ENCODE results near the gene SGTB. TPM values are rescaled to one million over a fixed set of nuclear protein-coding genes. Genes with fewer than 3 reads are reported as not detected.
"Not testable (repeated sequence)": the region's sequence is repeated elsewhere in the genome, so short reads cannot be mapped to it uniquely, and the experiment has no call there.

SGTB gene
- total and polyA plus RNA-seq, 2 donors (not counting 1 experiment from before 2014, with no cell fraction given), result 18.7 to 32.4 TPM

DNA sequence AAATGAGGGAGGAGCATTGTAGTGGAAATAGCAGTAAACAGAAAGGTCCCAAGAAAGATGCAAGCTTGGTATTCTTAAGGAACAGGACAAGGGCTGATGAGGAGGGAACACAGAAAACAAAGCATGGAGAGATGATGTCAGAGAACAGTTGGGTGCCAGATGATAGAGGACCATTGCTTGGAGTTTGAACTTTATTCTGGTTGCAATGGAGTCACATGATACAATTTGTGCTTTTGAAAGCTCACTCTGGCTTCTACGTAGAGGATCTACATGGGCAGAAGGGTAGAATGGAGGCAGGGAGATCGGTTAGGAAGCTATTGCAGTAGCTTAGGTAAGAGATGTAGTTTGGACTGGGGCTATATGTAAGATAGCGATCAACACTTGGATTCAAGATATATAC, 39.8 kb downstream of the SGTB start:
- H3K9me3 ChIP-seq (ENCODE audit: control insufficient read depth, insufficient read depth, low read depth, low read length), result no peaks in the 10 kb centered on the region
- H3K4me2 ChIP-seq (ENCODE audit: extremely low read depth, insufficient read depth, low read length), result no peak overlapping the region
- no peaks in the 10 kb centered on the region for H3K79me2 ChIP-seq (ENCODE audit: control insufficient read depth, insufficient read depth, low read length)
- no peak for TF ChIP-seq EZH2 (IDR thresholded peaks at IDR 0.05; ENCODE audit: low read length, missing control alignments)
- TF ChIP-seq, protein P1, sequence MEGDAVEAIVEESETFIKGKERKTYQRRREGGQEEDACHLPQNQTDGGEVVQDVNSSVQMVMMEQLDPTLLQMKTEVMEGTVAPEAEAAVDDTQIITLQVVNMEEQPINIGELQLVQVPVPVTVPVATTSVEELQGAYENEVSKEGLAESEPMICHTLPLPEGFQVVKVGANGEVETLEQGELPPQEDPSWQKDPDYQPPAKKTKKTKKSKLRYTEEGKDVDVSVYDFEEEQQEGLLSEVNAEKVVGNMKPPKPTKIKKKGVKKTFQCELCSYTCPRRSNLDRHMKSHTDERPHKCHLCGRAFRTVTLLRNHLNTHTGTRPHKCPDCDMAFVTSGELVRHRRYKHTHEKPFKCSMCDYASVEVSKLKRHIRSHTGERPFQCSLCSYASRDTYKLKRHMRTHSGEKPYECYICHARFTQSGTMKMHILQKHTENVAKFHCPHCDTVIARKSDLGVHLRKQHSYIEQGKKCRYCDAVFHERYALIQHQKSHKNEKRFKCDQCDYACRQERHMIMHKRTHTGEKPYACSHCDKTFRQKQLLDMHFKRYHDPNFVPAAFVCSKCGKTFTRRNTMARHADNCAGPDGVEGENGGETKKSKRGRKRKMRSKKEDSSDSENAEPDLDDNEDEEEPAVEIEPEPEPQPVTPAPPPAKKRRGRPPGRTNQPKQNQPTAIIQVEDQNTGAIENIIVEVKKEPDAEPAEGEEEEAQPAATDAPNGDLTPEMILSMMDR (conservative IDR thresholded peaks at IDR 0.05 in 1 of 2, IDR thresholded peaks at IDR 0.05 in 1 of 2; ENCODE audit: low read depth in 1 of 2, low read length in 2 of 2), result no peak
- no peak overlapping the region for H3K4me3 ChIP-seq (replicated peaks in 1 of 4; ENCODE audit: control extremely low read depth in 1 of 4, insufficient read depth in 1 of 4, low read depth in 3 of 4, low read length in 4 of 4)
- H3K27ac ChIP-seq (ENCODE audit: insufficient read depth, low read length), result no peak overlapping the region
- H4K20me1 ChIP-seq (ENCODE audit: control insufficient read depth, extremely low read depth, insufficient read depth, low read length), result no peaks in the 10 kb centered on the region
- H3K36me3 ChIP-seq (ENCODE audit: control insufficient read depth, insufficient read depth, low read length), result no peaks in the 10 kb centered on the region
- H3K4me1 ChIP-seq (ENCODE audit: control insufficient read depth, extremely low read depth, insufficient read depth, low read length), result no peaks in the 10 kb centered on the region
- H3K9ac ChIP-seq (ENCODE audit: insufficient read depth, low read length), result no peak overlapping the region
- no peak overlapping the region for H2AFZ ChIP-seq (ENCODE audit: low read length)
- H3K27me3 ChIP-seq (ENCODE audit: control insufficient read depth, insufficient read depth, low read length), result no peaks in the 10 kb centered on the region
- no peak for DNase-seq (ENCODE audit: low read depth in 2 of 2)

DNA sequence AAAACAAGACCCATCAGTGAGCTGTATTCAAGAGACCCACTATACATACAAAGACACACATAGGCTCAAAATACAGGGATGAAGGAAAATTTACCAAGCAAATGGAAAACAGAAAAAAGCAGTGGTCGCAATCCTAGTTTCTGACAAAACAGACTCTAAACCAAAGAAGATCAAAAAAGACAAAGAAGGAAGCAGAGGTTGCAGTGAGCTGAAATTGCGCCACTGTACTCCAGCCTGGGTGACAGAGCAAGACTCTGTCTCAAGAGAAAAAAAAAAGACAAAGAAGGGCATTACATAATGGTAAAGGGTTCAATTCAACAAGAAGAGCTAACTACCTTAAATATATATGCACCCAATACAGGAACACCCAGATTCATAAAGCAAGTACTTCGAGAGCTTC, 45.9 kb downstream of the SGTB start:
- not testable (repeated sequence) for H3K4me2 ChIP-seq (ENCODE audit: extremely low read depth, insufficient read depth, low read length); H3K27ac ChIP-seq (ENCODE audit: insufficient read depth, low read length); H4K20me1 ChIP-seq (ENCODE audit: control insufficient read depth, extremely low read depth, insufficient read depth, low read length); DNase-seq (ENCODE audit: low read depth in 2 of 2); H3K27me3 ChIP-seq (ENCODE audit: control insufficient read depth, insufficient read depth, low read length); H2AFZ ChIP-seq (ENCODE audit: low read length); H3K79me2 ChIP-seq (ENCODE audit: control insufficient read depth, insufficient read depth, low read length); H3K4me3 ChIP-seq (replicated peaks in 1 of 4; ENCODE audit: control extremely low read depth in 1 of 4, insufficient read depth in 1 of 4, low read depth in 3 of 4, low read length in 4 of 4); H3K4me1 ChIP-seq (ENCODE audit: control insufficient read depth, extremely low read depth, insufficient read depth, low read length); H3K9me3 ChIP-seq (ENCODE audit: control insufficient read depth, insufficient read depth, low read depth, low read length); H3K36me3 ChIP-seq (ENCODE audit: control insufficient read depth, insufficient read depth, low read length); H3K9ac ChIP-seq (ENCODE audit: insufficient read depth, low read length)

DNA sequence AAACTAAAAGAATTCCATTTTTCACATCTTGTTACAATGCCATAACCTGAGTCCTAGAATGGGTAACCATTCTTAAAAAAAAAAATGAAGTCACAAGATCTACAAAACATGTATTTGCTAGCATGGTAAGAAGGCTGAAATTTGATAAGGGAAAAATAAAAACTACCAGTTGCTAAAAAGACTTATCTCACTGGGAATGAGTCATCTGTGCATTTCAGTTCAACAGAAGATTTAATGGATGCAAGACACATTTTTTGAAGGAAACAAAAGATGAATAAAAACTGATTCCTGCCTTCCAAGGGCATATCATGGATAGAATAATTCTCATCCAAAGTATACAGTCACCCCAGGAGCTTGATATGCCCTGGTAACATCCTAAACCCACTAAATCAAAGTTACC, 47.2 kb downstream of the SGTB start:
- Histone ChIP-seq H3K4me2 (ENCODE audit: extremely low read depth, insufficient read depth, low read length) (no peak overlapping the region), H3K9me3 (ENCODE audit: control insufficient read depth, insufficient read depth, low read depth, low read length) (no peaks in the 10 kb centered on the region), H2AFZ (ENCODE audit: low read length) (no peak overlapping the region), H3K36me3 (ENCODE audit: control insufficient read depth, insufficient read depth, low read length) (peaks cover 1% of the 10 kb centered on the region), H3K27me3 (ENCODE audit: control insufficient read depth, insufficient read depth, low read length) (no peaks in the 10 kb centered on the region), H3K4me3 (replicated peaks in 1 of 4; ENCODE audit: control extremely low read depth in 1 of 4, insufficient read depth in 1 of 4, low read depth in 3 of 4, low read length in 4 of 4) (no peak overlapping the region), H3K27ac (ENCODE audit: insufficient read depth, low read length) (no peak overlapping the region), H3K79me2 (ENCODE audit: control insufficient read depth, insufficient read depth, low read length) (no peaks in the 10 kb centered on the region), H3K9ac (ENCODE audit: insufficient read depth, low read length) (no peak overlapping the region), H3K4me1 (ENCODE audit: control insufficient read depth, extremely low read depth, insufficient read depth, low read length) (peaks cover 3% of the 10 kb centered on the region), H4K20me1 (ENCODE audit: control insufficient read depth, extremely low read depth, insufficient read depth, low read length) (no peaks in the 10 kb centered on the region)
- peak; percentile 13 to 29 for DNase-seq (ENCODE audit: low read depth in 2 of 2)
- TF ChIP-seq EZH2 (IDR thresholded peaks at IDR 0.05; ENCODE audit: low read length, missing control alignments), result no peak
- TF ChIP-seq, protein P1 (conservative IDR thresholded peaks at IDR 0.05 in 1 of 2, IDR thresholded peaks at IDR 0.05 in 1 of 2; ENCODE audit: low read depth in 1 of 2, low read length in 2 of 2), result no peak

All from fibroblast of lung (primary cell).